Measurements from ENCODE around the gene LSP1. TPM values are rescaled to one million over a fixed set of nuclear protein-coding genes. Genes with fewer than 3 reads are reported as not detected.

Gene LSP1
- total RNA-seq, 1 donor from 2014 or later, result not detected

DNA sequence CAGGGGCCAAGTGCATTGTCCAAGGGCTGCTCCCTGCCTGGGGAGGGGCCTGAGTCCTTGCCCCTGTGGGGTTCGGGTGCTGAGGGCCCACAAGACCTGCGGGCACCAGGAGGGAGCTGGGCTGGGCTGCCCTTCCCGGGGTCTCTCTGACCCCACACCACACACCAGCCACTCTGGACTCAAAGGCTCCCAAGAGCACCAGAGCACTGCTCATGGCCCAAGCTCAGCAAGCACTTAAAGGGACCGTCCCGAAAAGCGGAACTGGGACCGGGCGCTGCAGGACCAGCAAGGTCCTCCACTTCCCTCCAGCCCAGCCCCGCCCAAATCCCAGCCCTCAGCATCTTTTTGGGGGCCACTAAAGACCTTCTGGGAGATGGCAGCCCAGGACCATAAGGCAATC, 5.3 kb downstream of the LSP1 start:
- no peak for DNase-seq (ENCODE audit: low read depth)
- no peak for TF ChIP-seq CTCF (conservative IDR thresholded peaks at IDR 0.05; ENCODE audit: low read depth, low read length)

GRCh38 chr11:1858576-1858975, 5.7 kb downstream of the LSP1 start:
- TF ChIP-seq CTCF (conservative IDR thresholded peaks at IDR 0.05; ENCODE audit: low read depth, low read length), result no peak
- DNase-seq (ENCODE audit: low read depth), result no peak
- no peak overlapping the region for H3K4me3 ChIP-seq (ENCODE audit: low read depth, low read length)

More for the DNA sequence above, 5.3 kb downstream of the LSP1 start:
- no peak overlapping the region for H3K4me3 ChIP-seq (ENCODE audit: low read depth, low read length)

DNA sequence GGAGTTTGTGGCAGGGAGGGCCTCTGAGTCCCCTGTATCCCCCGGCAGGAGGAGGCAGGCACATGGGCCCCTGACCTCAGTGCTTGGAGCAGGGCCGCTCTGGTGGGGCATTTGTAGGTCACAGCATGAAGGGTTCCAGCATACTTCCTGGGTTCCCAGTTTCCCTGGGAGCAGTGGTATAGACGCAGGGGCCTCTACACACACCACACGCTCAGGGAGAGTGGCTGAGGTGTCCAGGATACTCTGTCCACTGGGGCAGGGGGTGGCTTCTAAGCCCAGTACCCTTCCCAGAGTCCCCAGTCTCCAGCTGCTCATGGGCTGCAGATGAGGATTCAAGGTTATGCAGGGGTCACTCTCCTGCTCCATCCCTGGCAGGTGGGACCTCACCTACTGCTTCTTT, 6.1 kb downstream of the LSP1 start:
- H3K4me3 ChIP-seq (ENCODE audit: low read depth, low read length), result no peak overlapping the region
- DNase-seq (ENCODE audit: low read depth), result no peak
- no peak for TF ChIP-seq CTCF (conservative IDR thresholded peaks at IDR 0.05; ENCODE audit: low read depth, low read length)

DNA sequence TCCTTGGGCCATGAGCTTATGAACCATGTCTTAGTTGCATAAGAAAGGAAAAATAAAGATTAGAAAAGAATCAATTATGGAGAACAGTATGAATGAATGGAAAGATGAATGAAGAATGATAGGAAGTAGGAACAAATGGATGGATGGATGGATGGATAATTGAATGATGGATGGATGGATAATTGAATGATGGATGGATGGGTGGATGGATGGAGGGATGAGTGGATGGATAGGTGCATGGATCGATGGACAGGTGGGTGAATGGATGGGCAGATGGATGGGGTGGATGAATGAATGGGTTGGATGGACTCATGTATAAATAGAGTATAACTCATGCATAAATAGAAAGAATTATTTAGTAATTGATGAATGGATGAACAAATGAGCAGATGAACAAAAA, 7.2 kb downstream of the LSP1 start:
- DNase-seq (ENCODE audit: low read depth), result no peak
- TF ChIP-seq CTCF (conservative IDR thresholded peaks at IDR 0.05; ENCODE audit: low read depth, low read length), result no peak
- H3K4me3 ChIP-seq (ENCODE audit: low read depth, low read length), result no peak overlapping the region

- no peak overlapping the region for H3K4me3 ChIP-seq (ENCODE audit: low read depth, low read length)
- no peak for TF ChIP-seq CTCF (conservative IDR thresholded peaks at IDR 0.05; ENCODE audit: low read depth, low read length)
- no peak for DNase-seq (ENCODE audit: low read depth)
These were observed 8.8 kb downstream of the LSP1 start for GRCh38 chr11:1861435-1862411.

DNA sequence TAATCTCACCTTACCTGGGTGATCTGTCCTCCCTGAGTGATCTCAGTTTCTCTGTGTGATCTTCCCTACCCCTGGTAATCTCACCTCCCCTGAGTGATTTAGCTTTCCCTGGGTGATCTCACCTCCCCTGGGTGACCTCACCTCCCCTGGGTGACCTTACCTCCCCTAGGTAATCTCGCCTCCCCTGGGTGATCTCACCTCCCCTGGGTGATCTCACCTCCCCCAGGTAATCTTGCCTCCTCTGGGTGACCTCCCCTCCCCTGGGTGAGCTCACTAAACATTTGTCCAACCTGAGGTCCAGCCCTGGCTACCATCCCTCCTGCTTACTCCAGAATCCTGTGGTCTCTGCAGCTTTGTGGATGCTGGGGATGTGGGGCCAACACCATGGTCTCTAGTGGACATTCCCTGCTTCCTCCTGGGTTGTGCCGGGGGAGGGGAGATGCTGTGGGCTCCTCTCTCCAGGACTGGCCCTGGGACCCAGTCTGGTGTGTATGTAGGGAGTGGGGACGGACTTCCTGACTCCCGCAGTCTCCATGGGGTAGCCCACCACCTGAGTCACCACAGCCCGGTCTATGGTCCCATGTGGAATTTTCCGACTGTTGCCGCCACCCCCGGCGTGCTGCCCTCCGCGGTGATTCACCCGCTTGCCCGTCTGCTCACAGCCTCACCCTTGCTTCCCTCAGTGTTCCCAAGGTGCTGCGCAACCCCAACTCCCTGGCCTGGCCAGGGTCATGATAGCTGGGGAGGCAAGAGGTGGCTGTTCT, 9.9 kb downstream of the LSP1 start:
- no peak for TF ChIP-seq CTCF (conservative IDR thresholded peaks at IDR 0.05; ENCODE audit: low read depth, low read length)
- no peak for DNase-seq (ENCODE audit: low read depth)

More for the DNA sequence above, 9.9 kb downstream of the LSP1 start:
- no peak overlapping the region for H3K4me3 ChIP-seq (ENCODE audit: low read depth, low read length)

Measured in epithelial cell of proximal tubule (primary cell).